ENCODE results near the gene SMARCA4.

GRCh38 chr19:10964903-10965302 is 4.1 kb downstream of the SMARCA4 start:
- TF ChIP-seq CTCF (IDR thresholded peaks at IDR 0.05) (no peak), EP300 (IDR thresholded peaks at IDR 0.05) (no peak)
